Measurements from ENCODE around the gene BASP1. TPM values are rescaled to one million over a fixed set of nuclear protein-coding genes. Genes with fewer than 3 reads are reported as not detected.

The BASP1 gene
- total and polyA plus RNA-seq, 2 donors from 2014 or later: 5.1 to 12.5 TPM

- no peak overlapping the region for H3K27ac ChIP-seq (ENCODE audit: low read depth in 2 of 2, low read length in 2 of 2)
- H3K9ac ChIP-seq (ENCODE audit: low read length in 3 of 3): no peak overlapping the region
- no peaks in the 10 kb centered on the region for H3K4me1 ChIP-seq (ENCODE audit: control insufficient read depth in 2 of 3, insufficient read depth in 2 of 3, low read depth in 1 of 3, low read length in 3 of 3)
- no peak for TF ChIP-seq CTCF (IDR thresholded peaks at IDR 0.05; ENCODE audit: borderline replicate concordance, extremely low read depth, insufficient read depth)
- no peak overlapping the region for H3K4me3 ChIP-seq (ENCODE audit: low read length in 3 of 3)
- intact Hi-C loops (cut with DNase I): no loop called here
- H3K9me3 ChIP-seq (ENCODE audit: control insufficient read depth in 2 of 3, insufficient read depth in 1 of 3, low read length in 3 of 3): no peaks in the 10 kb centered on the region
- FAIRE-seq (no peak), DNase-seq (no peak)
- no peaks in the 10 kb centered on the region for H3K36me3 ChIP-seq (ENCODE audit: control insufficient read depth in 2 of 3, insufficient read depth in 3 of 3, low read length in 3 of 3)
- no peaks in the 10 kb centered on the region for H3K27me3 ChIP-seq (ENCODE audit: control insufficient read depth, insufficient read depth, low read length)
Observed at GRCh38 chr5:17174965-17175364, 42.5 kb upstream of the BASP1 start.

- no peaks in the 10 kb centered on the region for H3K36me3 ChIP-seq (ENCODE audit: control insufficient read depth in 2 of 3, insufficient read depth in 3 of 3, low read length in 3 of 3)
- H3K4me1 ChIP-seq (ENCODE audit: control insufficient read depth in 2 of 3, insufficient read depth in 2 of 3, low read depth in 1 of 3, low read length in 3 of 3): no peaks in the 10 kb centered on the region
- no peak for FAIRE-seq
- intact Hi-C loops (cut with DNase I): no loop called here
- no peak overlapping the region for H3K9ac ChIP-seq (ENCODE audit: low read length in 3 of 3)
- no peaks in the 10 kb centered on the region for H3K9me3 ChIP-seq (ENCODE audit: control insufficient read depth in 2 of 3, insufficient read depth in 1 of 3, low read length in 3 of 3)
- H3K27ac ChIP-seq (ENCODE audit: low read depth in 2 of 2, low read length in 2 of 2): no peak overlapping the region
- no peak for DNase-seq
- no peaks in the 10 kb centered on the region for H3K27me3 ChIP-seq (ENCODE audit: control insufficient read depth, insufficient read depth, low read length)
- no peak overlapping the region for H3K4me3 ChIP-seq (ENCODE audit: low read length in 3 of 3)
- TF ChIP-seq CTCF (IDR thresholded peaks at IDR 0.05; ENCODE audit: borderline replicate concordance, extremely low read depth, insufficient read depth): no peak
Observed at GRCh38 chr5:17177501-17178372, 39.7 kb upstream of the BASP1 start.

GRCh38 chr5:17178373-17178675 lies 39.1 kb upstream of the BASP1 start:
- no peaks in the 10 kb centered on the region for H3K36me3 ChIP-seq (ENCODE audit: control insufficient read depth in 2 of 3, insufficient read depth in 3 of 3, low read length in 3 of 3)
- H3K27ac ChIP-seq (ENCODE audit: low read depth in 2 of 2, low read length in 2 of 2): no peak overlapping the region
- DNase-seq: no peak
- no peaks in the 10 kb centered on the region for H3K9me3 ChIP-seq (ENCODE audit: control insufficient read depth in 2 of 3, insufficient read depth in 1 of 3, low read length in 3 of 3)
- intact Hi-C loops (cut with DNase I): no loop called here
- FAIRE-seq: no peak
- no peak overlapping the region for H3K4me3 ChIP-seq (ENCODE audit: low read length in 3 of 3)
- TF ChIP-seq CTCF (IDR thresholded peaks at IDR 0.05; ENCODE audit: borderline replicate concordance, extremely low read depth, insufficient read depth): no peak
- no peak overlapping the region for H3K9ac ChIP-seq (ENCODE audit: low read length in 3 of 3)
- H3K27me3 ChIP-seq (ENCODE audit: control insufficient read depth, insufficient read depth, low read length): no peaks in the 10 kb centered on the region
- H3K4me1 ChIP-seq (ENCODE audit: control insufficient read depth in 2 of 3, insufficient read depth in 2 of 3, low read depth in 1 of 3, low read length in 3 of 3): no peaks in the 10 kb centered on the region

All from kidney (tissue), 14 donors.